Stimulated activated CD8-positive, alpha-beta memory T cell treated with anti-CD3 and anti-CD28 coated beads, Interleukin-15, amount 100 ng/mL, for 4 hours (primary cell): Measurements from ENCODE around the gene S100P.
"Not testable (repeated sequence)": the region's sequence is repeated elsewhere in the genome, so short reads cannot be mapped to it uniquely, and the experiment has no call there.

Source experiments
- DNase-seq, 2 donors: peaks; one replicate each; pipeline ENCODE4 v3.0.0-alpha.2; 2020; ENCODE audit warnings: low read depth in 2 of 2

The S100P gene

DNA sequence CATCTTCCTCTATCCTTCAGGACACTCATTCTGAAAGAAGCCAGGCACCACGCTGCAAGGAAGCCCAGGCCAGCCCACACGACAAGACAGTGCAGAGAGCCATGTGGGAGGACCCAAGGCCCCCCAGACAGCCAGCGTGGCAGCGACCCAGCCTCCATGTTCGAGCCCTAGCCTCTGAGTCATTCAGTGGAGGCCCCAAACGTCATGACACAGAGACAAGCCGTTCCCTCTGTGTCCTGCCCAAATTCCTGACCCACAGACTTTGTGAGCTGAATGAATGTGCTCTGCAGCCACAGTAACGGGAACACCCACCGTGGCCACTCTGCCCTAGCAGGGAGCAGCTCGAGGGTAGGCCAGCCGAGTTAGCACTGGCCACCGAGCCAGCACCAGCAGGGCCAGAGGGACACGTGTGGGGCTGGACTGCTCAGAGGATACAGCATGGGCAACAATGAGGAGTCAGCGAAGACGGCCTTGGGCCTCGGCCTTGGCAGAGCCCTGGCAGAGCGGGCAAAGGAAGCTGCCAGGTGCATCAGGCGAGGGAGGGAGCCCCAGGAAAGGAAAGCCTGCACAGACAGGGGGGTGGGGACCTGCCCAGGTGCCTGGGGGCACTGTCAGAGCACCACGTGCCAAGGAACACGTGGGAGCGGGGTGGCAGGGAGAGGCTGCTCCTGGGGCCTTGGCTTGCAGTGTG, 30.9 kb downstream of the S100P start:
- no peak for DNase-seq

- DNase-seq, result not testable (repeated sequence)
These were observed 31.8 kb downstream of the S100P start for GRCh38 chr4:6725427-6725961.

- no peak for DNase-seq
These were observed 33.6 kb downstream of the S100P start for GRCh38 chr4:6727081-6727942.

GRCh38 chr4:6727943-6728250, 34.2 kb downstream of the S100P start:
- DNase-seq, result no peak

DNA sequence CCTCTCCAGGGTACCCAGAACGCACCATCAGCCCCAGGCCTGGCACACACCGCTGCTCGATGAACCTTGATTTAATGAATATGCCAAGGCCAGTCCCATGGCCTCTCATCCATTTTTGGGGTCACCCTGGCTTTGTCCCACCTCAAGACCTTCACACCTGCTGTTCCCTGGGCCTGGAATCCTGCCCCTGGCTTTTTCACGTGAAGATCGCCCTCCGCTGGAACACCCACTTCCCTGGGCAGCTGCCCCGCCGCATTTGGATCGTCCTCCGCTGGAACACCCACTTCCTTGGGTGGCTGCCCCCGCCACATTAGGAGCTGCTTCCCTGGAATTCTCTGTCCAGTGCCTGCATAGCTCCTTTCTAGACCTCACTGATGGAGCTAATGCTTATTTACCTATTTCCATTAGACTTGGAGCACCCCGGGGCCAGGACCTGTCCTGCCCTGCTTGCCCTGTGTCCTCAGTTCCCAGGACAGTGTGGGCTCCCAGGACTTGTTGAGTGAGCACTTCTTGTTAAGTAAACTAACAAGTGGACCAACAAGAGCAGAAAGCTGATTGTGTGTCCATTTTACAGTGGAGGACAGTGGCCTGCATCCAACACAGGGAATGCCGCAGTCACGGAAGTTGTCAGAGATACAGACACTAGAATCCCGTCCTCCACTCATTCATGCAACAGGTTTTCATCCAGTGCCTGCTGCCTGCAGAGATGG, 34.8 kb downstream of the S100P start:
- DNase-seq, result no peak

DNA sequence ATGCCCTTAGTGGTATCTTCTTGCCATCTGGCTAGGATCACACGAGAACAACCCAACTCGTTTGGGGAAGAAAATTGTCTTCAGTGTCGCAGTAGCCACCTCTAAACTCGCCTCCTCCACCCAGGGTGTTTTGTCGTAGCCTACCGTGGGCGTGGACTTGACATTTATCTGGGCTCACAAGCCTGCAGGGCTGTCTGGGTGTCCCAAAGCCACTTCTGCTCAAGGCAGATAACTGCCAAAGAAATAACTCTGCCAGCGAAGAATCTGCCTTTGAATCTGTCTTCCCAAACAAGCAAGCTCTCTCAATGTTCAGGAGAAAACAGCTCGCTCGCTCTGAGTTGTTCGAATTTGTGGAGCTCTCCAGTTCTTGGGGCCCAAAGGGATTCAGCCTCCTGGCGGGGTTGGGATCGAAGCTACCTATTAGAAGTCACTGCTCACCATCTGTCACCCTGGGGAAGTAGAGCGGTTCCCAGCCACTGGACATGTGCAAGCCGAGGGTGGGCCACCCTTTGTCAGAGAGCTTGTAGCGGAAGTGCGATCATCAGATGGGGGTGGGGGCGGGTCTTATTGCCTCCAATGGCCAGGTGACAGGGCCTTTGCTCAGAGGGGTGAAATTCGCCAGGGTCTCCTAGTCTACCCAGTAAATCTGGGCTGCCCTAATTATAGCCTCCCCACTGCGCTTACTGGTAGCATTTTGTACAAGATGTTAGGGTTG, 37.1 kb downstream of the S100P start:
- DNase-seq, result no peak

DNA sequence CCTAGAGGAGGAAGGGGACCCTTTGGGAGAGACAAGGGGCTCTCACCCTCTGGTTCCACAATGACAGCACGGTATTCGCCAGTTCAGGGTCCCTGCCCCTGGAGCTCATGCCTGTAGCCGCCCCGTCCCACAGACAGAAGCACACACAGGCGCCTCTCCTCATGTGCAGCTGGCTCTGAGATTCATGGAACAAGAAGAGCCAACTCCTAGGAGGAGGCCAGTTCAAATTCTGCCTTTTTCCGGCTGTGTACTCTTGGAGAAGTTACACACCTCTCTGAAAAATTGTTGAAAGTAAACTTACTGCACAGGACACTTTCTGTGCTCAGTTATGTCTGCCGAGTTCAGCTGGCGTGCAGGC, 37.6 kb downstream of the S100P start:
- no peak for DNase-seq

GRCh38 chr4:6731780-6732179, 38.1 kb downstream of the S100P start:
- no peak for DNase-seq

DNA sequence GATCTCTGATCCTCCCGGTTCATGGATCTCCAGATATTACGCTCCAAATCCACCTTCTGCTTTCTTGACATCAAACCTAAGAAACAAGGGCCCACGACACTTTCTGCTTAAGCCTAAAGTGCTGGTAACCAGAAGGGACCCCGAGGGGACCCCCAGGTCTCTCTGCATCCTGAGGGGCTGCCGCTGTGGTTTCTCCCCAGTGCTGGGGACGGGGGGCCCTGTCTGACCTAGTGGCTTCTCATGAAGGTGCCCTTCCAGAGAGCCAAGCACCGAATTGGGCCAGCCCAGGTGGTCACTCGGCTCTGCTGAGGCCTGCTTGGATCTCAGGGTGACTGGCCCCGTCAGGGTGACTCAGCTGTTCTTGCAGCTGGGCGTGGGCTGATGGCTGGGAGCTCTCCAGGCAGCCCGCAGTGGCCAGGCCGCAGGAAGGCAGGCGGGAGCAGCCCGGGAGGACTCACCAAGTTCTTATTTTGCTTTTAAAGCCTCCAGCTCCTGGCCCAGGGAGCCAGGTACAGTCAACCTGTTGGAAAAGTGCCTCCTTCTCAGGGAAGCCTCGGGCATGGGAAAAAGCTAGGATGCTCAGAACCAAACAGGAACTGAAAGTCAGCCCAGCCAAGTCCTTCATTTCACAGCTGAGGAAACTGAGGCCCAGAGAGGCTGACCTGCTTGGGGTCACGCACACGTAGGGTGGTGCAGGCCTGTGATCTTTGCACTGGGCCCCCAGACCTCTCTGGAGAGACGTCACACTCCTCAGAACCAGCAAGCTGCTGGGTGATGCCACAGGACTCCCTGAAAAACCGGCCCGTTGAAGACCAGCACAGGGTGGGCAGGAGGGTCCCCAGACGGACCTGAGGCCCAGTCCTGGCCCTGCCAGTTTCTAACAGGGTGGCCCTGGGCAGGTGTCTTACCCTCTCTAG, 39.0 kb downstream of the S100P start:
- no peak for DNase-seq

GRCh38 chr4:6733358-6734164, 39.9 kb downstream of the S100P start:
- no peak for DNase-seq

GRCh38 chr4:6734165-6734786, 40.6 kb downstream of the S100P start:
- no peak for DNase-seq

GRCh38 chr4:6739920-6740319, 46.2 kb downstream of the S100P start:
- DNase-seq, result no peak

DNA sequence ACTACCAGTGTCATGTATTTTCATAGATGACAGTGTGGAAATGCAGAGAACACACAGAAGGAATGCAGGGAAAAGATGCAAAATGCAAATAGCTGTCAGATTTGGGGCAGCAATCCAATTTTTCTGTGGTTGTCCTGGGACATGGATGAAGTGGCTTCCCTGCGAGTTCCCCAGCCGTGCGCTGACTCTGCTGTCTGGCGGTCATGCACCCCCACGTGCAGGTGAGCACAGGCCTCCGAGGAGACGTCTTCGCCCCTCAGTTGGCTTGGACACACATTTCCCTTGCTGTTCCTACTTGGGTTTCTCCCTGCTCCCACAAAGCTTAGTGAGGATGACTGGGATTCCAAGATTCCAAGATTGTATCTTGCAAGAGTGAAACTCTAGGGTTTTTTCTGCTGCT, 46.7 kb downstream of the S100P start:
- DNase-seq, result no peak

GRCh38 chr4:6742507-6742906, 48.8 kb downstream of the S100P start:
- DNase-seq, result no peak

- no peak for DNase-seq
These were observed 49.3 kb downstream of the S100P start for GRCh38 chr4:6742989-6743388.
